K562 (cell line): ENCODE measurements around the gene DNAAF6. TPM values are rescaled to one million over a fixed set of nuclear protein-coding genes. Genes with fewer than 3 reads are reported as not detected.

Experiments used
- ATAC-seq: fragments of 200-7000 bp; cut with Tn5 transposase; 3 replicates; pipeline ENCODE4 v1.9.1; 2020; ENCODE audit warnings: moderate library complexity
- BruUV-seq: library from RNA; stranded (reverse); fragments of 400-500 nt; replicated peaks from 2 replicates; lab custom pipeline; 2021; lab: Mats Ljungman, UMichigan
- CTCF ChIA-PET: fragments of 300-600 bp; formaldehyde crosslinking; extraction: SDS; loops from one replicate; lab custom pipeline; 2021; ENCODE audit warnings: low intra/inter-chr PET ratio; lab: Yijun Ruan, JAX
- POLR2A ChIA-PET: fragments of 300-600, 350-650 bp; sonication (Branson Sonifier 250); formaldehyde crosslinking; extraction: SDS; loops from one replicate; lab custom pipeline; 2021; ENCODE audit warnings: antibody characterized with exemption, inconsistent platforms; lab: Yijun Ruan, JAX
- DNase-seq, 4 experiments: peaks; one replicate each; pipeline versions ENCODE4 v3.0.0 to v3.0.0-alpha.2; 2011 to 2018; ENCODE audit warnings: low spot score in 3 of 4, mixed read lengths in 3 of 4; ENCODE audit errors: extremely low read depth in 1 of 4
- FAIRE-seq: peaks from 2 replicates; lab custom pipeline; 2011; peaks lifted over from hg19 to GRCh38; lab: Jason Lieb, UNC
- H2AFZ ChIP-seq: 2 replicates; pipeline ENCODE4 v1.6.0; 2011; ENCODE audit warnings: low read depth, low read length, control low read depth, inconsistent platforms
- H3K27ac ChIP-seq: fragments of 200-600 bp; 3 replicates; pipeline ENCODE4 v1.8.0; 2011; ENCODE audit warnings: low read depth, mild to moderate bottlenecking, control low read depth, inconsistent platforms, low read length, moderate library complexity, mixed read lengths; ENCODE audit errors: extremely low read depth
- H3K27me3 ChIP-seq, 2 experiments: fragments of 300-600 bp in 1 of 2; 2 replicates in 1 of 2; 3 replicates in 1 of 2; pipeline versions ENCODE4 v1.6.0 to v1.8.0; 2011; ENCODE audit warnings: inconsistent platforms in 2 of 2, low read length in 2 of 2, mild to moderate bottlenecking in 1 of 2, mixed read lengths in 1 of 2, moderate library complexity in 1 of 2; ENCODE audit not compliant: control insufficient read depth in 2 of 2, insufficient read depth in 2 of 2
- H3K36me3 ChIP-seq: fragments of 300-600 bp; 3 replicates; pipeline ENCODE4 v1.8.0; 2011; ENCODE audit warnings: mild to moderate bottlenecking, low read length, inconsistent platforms; ENCODE audit not compliant: control insufficient read depth, insufficient read depth
- H3K4me1 ChIP-seq, 2 experiments: fragments of 200-600 bp in 1 of 2; replicated peaks in 1 of 2; 2 replicates in 1 of 2; 3 replicates in 1 of 2; pipeline versions ENCODE4 v1.5.1 to v1.8.0; 2011; ENCODE audit warnings: inconsistent platforms in 2 of 2, low read length in 2 of 2, mild to moderate bottlenecking in 1 of 2, mixed read lengths in 1 of 2, moderate library complexity in 1 of 2; ENCODE audit not compliant: control insufficient read depth in 2 of 2, insufficient read depth in 2 of 2
- H3K4me2 ChIP-seq: 2 replicates; pipeline ENCODE4 v1.6.1; 2011; ENCODE audit warnings: low read length, control low read depth, inconsistent platforms, mixed read lengths; ENCODE audit not compliant: insufficient read depth
- H3K4me3 ChIP-seq: fragments of 200-600 bp; sonication (generic), shearing (Covaris generic); 2 replicates; pipeline ENCODE4 v1.5.1; 2016; ENCODE audit warnings: control low read depth, inconsistent platforms
- H3K79me2 ChIP-seq: fragments of 200-600 bp; 3 replicates; pipeline ENCODE4 v1.8.0; 2011; ENCODE audit warnings: low read length, inconsistent platforms; ENCODE audit not compliant: control insufficient read depth, insufficient read depth
- H3K9ac ChIP-seq, 2 experiments: 2 replicates each; pipeline versions ENCODE4 v1.6.0 to v1.6.1; 2011; ENCODE audit warnings: low read depth in 2 of 2, low read length in 2 of 2, control low read depth in 1 of 2, inconsistent platforms in 1 of 2, mild to moderate bottlenecking in 1 of 2, mixed read lengths in 1 of 2; ENCODE audit not compliant: insufficient read depth in 1 of 2
- H3K9me1 ChIP-seq: one replicate; pipeline ENCODE4 v1.6.0; 2011; ENCODE audit warnings: inconsistent platforms, mild to moderate bottlenecking, low read length, moderate library complexity; ENCODE audit not compliant: control insufficient read depth, insufficient read depth
- H3K9me3 ChIP-seq: replicated peaks from 2 replicates; pipeline ENCODE4 v1.5.1; 2011; ENCODE audit warnings: low read depth, low read length, inconsistent platforms; ENCODE audit not compliant: control insufficient read depth, insufficient read depth
- H4K20me1 ChIP-seq: replicated peaks from 2 replicates; pipeline ENCODE4 v1.6.1; 2011; ENCODE audit warnings: low read length, inconsistent platforms, mixed read lengths; ENCODE audit not compliant: control insufficient read depth, insufficient read depth
- CHD1 ChIP-seq: fragments of 200-600 bp; sonication (generic); IDR thresholded peaks from one replicate; pipeline ENCODE4 v1.6.1; 2012; ENCODE audit warnings: mild to moderate bottlenecking, moderate library complexity, low read length, inconsistent platforms
- CSDE1 ChIP-seq, 2 experiments: fragments of 450-650 bp; IDR thresholded peaks; 2 replicates each; pipeline ENCODE4 v1.6.1; 2016; ENCODE audit warnings: mild to moderate bottlenecking in 1 of 2
- CTCFL ChIP-seq: IDR thresholded peaks from 2 replicates; pipeline ENCODE4 v1.6.1; 2011; ENCODE audit warnings: borderline replicate concordance, low read depth, mild to moderate bottlenecking, moderate library complexity, low read length; ENCODE audit not compliant: insufficient read depth, poor library complexity, severe bottlenecking
- DMBX1 ChIP-seq: fragments of 250-450 bp; sonication (Bioruptor Pico); IDR thresholded peaks from 2 replicates; pipeline ENCODE4 v1.8.0; 2022; ENCODE audit warnings: inconsistent platforms, mild to moderate bottlenecking, moderate library complexity, borderline replicate concordance
- ERF ChIP-seq: fragments of 450-650 bp; formaldehyde crosslinking; IDR thresholded peaks from 2 replicates; pipeline ENCODE4 v1.4.0; 2020; ENCODE audit warnings: mild to moderate bottlenecking, mixed read lengths
- GTF3C2 ChIP-seq: IDR thresholded peaks from 3 replicates; pipeline ENCODE4 v1.6.1; 2011; ENCODE audit warnings: borderline replicate concordance, mild to moderate bottlenecking, moderate library complexity; ENCODE audit not compliant: insufficient read length; ENCODE audit errors: extremely low read depth
- HMGXB4 ChIP-seq: sonication (generic); formaldehyde crosslinking; IDR thresholded peaks from 2 replicates; pipeline ENCODE4 v1.8.1; 2023; ENCODE audit warnings: mild to moderate bottlenecking, missing genetic modification reagents
- KLF1 ChIP-seq: fragments of 450-650 bp; IDR thresholded peaks from 2 replicates; pipeline ENCODE4 v1.6.1; 2016; ENCODE audit warnings: missing genetic modification characterization, missing compliant biosample characterization
- NFIC ChIP-seq: fragments of 450-650 bp; IDR thresholded peaks from 2 replicates; pipeline ENCODE4 v1.6.1; 2017; ENCODE audit warnings: mild to moderate bottlenecking, inconsistent platforms
- RAD21 ChIP-seq, 2 experiments: fragments of 250-450 bp in 1 of 2; fragments of 450-650 bp in 1 of 2; sonication (Bioruptor Pico) in 1 of 2; formaldehyde crosslinking in 1 of 2; IDR thresholded peaks in 1 of 2; conservative IDR thresholded peaks in 1 of 2; 2 replicates each; pipeline versions ENCODE4 v1.4.0 to v1.8.0; 2020 to 2022; ENCODE audit warnings: mild to moderate bottlenecking in 2 of 2, moderate library complexity in 1 of 2
- ZNF384 ChIP-seq: IDR thresholded peaks from 2 replicates; pipeline ENCODE4 v1.6.1; 2012; ENCODE audit warnings: low read depth, low read length, improper control_type of control experiment
- ZNF449 ChIP-seq: fragments of 250-450 bp; sonication (Bioruptor Pico); IDR thresholded peaks from 2 replicates; pipeline ENCODE4 v1.8.0; 2022; ENCODE audit warnings: moderate library complexity, mild to moderate bottlenecking, inconsistent platforms
- WGBS: fragments of 100-300 bp; shearing (Covaris generic); methylation state at CpG from one replicate; pipeline ENCODE4 v1.1.6; 2016; ENCODE audit warnings: low coverage, mixed read lengths; ENCODE audit not compliant: insufficient coverage; ENCODE audit errors: missing lambda C conversion rate; 5-methylcytosine and 5-hydroxymethylcytosine counted together
- in situ Hi-C: fragments of 300-500 bp; cut with MboI; formaldehyde crosslinking; loops from 4 replicates; pipeline ENCODE4 v1.15.0; 2018; ENCODE audit warnings: inconsistent platforms, mixed read lengths
- intact Hi-C: fragments of 100-400 bp; cut with micrococcal nuclease; formaldehyde crosslinking; loops from 2 replicates; pipeline ENCODE4 v1.14.2; 2022
- polyA plus RNA-seq, 8 experiments: library from polyadenylated mRNA; depleted of rRNA in 4 of 8; stranded (reverse) in 5 of 8; unstranded in 3 of 8; fragments of >200 nt; fragmentation: Nextera tagmentation in 2 of 8; fragmentation: Illumina TruSeq in 1 of 8; extraction: Ambion mirVana in 2 of 8; extraction: Trizol in 1 of 8; gene quantifications; 2 replicates each; pipeline versions ENCODE4 v1.2.1 to v1.2.3, GENCODE V29; 2011 to 2014; ENCODE audit warnings: inconsistent platforms in 1 of 8, missing spikeins in 1 of 8
- total RNA-seq, 7 experiments: library from RNA; depleted of rRNA in 6 of 7; stranded (reverse); fragments of >200 nt in 6 of 7; fragmentation: Illumina TruSeq in 2 of 7; extraction: Trizol in 2 of 7; gene quantifications; 2 replicates each; pipeline versions ENCODE4 v1.2.1 to v1.2.3, GENCODE V29; 2011 to 2021; ENCODE audit warnings: low replicate concordance in 1 of 7

Gene DNAAF6
- total and polyA plus RNA-seq, 9 of the 15 experiments (the other 6 are each of a cell fraction or from before 2014, with no cell fraction given): 0.04 to 0.17 (median 0.14) TPM; not detected in 4

GRCh38 chrX:107228486-107228819 lies 22.0 kb downstream of the DNAAF6 start (continued):
- TF ChIP-seq DMBX1 (no peak), ZNF384 (peak; percentile 74), NFIC (peak; percentile 34; the same call in 1 of the 2 replicates)

GRCh38 chrX:107272431-107272921 lies 66.1 kb downstream of the DNAAF6 start:
- ATAC-seq: peak; percentile 82
- H3K4me2 ChIP-seq: peak overlapping the region; percentile 37; the same call in 1 of the 2 replicates
- 22% methylated on average over 18 of the region's 41 CpGs for WGBS
- H3K27ac ChIP-seq: no peak overlapping the region
- H3K4me1 ChIP-seq: peaks cover 0 to 8% of the 10 kb centered on the region in 2 experiments; a peak in 2 of 5 replicates
- ChIA-PET POLR2A (no interaction called here), CTCF (no interaction called here)
- H3K4me3 ChIP-seq: peak overlapping the region; percentile 15; the same call in 1 of the 2 replicates
- BruUV-seq: no TSS peak
- no peaks in the 10 kb centered on the region for H3K9me1 ChIP-seq
- no peaks in the 10 kb centered on the region for H3K36me3 ChIP-seq
- H2AFZ ChIP-seq: peak overlapping the region; percentile 55; the same call in 1 of the 2 replicates
- FAIRE-seq: no peak
- H3K9ac ChIP-seq: no peak overlapping the region
- DNase-seq: peak in 2 of 4 experiments; percentile 11 to 21
- peaks cover 0 to 6% of the 10 kb centered on the region in 2 experiments; a peak in 1 of 5 replicates for H3K27me3 ChIP-seq
- no peaks in the 10 kb centered on the region for H3K9me3 ChIP-seq
- in situ Hi-C loops: no loop called here
- no peaks in the 10 kb centered on the region for H4K20me1 ChIP-seq
- no peaks in the 10 kb centered on the region for H3K79me2 ChIP-seq
- intact Hi-C loops: no loop called here
- TF ChIP-seq KLF1 (tag): no peak
- no peak for TF ChIP-seq GTF3C2
- TF ChIP-seq HMGXB4 (CRISPR knock-in tag): no peak
- no peak for TF ChIP-seq ERF (CRISPR knock-in tag)
- TF ChIP-seq RAD21 (CRISPR knock-in tag; conservative IDR thresholded peaks at IDR 0.05 in 1 of 2, IDR thresholded peaks at IDR 0.05 in 1 of 2): peak in 1 of 2 experiments; percentile 37; a peak in 2 of 4 replicates
- TF ChIP-seq CSDE1 (IDR thresholded peaks at IDR 0.05): no peak
- no peak for TF ChIP-seq CHD1
- peak; percentile 36 for TF ChIP-seq CTCFL
- no peak for TF ChIP-seq ZNF449 (CRISPR knock-in tag)
